Stimulated activated CD4-positive, alpha-beta T cell treated with anti-CD3 and anti-CD28 coated beads, TNF-alpha, amount 100 ng/mL, for 1 hour (primary cell): Measurements from ENCODE around the gene FLT1.
A peak's percentile ranks its signal among the peaks of the same experiment; 100 is the strongest.

ENCODE experiments used
- DNase-seq, 3 donors: peaks; one replicate each; pipeline ENCODE4 v3.0.0-alpha.2; 2020; ENCODE audit warnings: low read depth in 3 of 3, low spot score in 1 of 3

The FLT1 gene

DNA sequence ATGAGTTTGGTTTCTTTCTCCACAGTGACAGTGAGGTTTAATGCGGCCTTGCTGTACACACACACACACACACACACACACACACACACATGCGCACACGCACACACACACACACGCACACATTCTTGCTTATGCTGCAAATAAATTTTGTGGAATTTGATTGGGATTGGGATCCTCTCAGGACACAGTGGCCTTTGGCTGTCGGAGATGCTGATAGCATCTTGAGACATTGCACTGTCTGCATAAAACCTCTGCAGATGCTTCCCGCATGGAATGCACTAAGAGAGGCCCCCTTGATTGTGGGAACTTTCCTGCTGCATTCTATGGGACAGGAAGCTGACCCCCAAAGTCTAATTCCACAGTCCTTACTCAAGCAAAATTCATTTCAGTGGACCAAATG is 145.6 kb downstream of the FLT1 start:
- DNase-seq = no peak

DNA sequence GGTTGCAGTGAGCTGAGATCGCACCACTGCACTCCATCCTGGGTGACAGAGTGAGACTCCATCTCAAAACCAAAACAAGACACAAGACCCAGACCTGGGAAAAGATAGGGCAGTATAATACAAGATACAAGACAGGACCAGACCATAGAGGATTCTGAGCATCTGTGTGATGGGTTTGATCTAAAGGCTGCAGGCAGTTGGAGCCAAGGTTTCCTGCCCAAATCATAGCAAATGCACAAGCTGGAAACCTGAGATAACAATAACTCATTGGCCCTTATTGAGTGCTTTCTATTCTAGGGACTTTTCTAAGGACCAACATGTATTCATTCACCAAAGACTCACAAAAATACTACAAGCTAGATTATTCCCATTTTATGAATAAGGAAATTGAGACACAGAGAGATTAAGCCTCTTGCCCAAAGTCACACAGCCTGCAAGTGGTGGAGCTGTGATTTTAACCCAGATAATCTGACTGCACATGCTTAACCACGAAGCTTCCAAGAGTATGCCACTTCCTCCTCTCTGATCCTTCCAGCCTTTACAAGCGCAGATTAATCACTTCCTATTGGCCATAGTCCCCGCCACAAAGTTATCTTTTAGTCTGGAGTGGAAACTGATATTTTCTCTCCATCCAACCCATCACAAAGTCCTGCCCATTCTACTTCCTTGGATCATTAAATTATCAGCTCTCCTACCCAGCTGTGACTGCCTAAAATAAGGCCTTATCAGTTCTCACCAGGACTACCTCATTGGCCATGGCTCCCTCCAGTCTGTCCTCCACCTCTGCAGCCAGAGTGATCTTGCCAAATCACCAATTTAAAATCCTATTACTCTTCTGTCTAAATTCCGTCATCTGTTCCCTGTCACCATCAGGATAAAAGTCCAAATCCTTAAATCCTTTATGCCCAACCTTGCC is 147.2 kb downstream of the FLT1 start:
- no peak for DNase-seq

DNA sequence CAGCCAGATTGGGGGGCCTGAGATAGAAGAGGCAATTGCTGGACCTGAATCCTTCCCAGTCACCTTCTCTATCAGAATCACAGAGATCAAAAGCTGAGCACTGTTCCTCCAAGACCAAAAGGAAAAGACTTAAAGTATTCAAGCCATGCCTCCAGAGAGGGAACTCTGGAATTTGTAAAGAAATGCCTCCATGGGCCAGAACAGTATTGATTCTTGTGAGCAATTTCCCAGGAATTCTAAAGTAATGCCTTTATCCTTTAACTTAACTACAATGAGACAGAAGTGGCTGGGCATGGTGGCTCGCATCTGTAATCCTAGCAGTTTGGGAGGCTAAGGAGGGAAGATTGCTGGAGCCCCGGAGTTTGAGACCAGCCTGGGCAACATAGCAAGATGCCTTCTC is 148.8 kb downstream of the FLT1 start:
- no peak for DNase-seq

DNA sequence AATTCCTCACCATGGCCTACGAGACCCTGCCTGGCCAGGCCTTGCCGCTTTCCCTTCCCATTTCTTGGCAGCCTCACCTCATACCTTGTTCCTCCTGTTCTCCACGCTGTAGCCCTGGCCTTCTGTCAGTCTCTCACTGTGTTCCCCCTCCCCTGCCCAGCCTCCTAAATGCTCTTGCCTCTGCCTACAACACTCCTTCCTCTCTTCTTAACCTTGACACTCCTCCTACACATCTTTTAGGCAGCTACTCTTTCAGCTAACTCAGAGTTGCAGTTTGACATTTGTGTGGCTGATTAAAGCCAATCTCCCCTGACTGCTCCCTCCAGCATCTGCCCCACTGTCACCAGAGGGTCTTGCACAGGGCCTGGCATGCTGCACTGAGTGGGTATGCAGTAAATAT is 150.8 kb downstream of the FLT1 start:
- DNase-seq = no peak

DNA sequence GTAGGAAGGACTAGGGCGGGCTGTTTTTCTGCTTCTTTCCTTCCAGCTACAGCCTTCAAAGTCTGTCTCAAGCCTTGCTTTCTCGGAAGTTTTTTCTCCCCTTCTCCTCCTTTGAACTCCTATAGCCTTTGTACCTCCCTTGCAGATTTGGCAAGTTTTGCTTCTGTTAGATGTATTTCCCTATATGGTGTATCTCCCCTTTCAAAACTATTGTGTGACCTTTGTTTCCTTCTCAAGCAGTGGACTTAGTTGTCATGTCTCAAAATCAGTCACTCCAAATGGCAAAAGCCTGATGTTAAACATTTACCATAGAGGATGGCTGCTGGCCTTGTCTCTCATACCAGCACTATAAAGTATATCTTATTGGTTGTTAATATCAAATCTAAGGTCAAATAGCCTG is 152.7 kb downstream of the FLT1 start:
- no peak for DNase-seq

DNA sequence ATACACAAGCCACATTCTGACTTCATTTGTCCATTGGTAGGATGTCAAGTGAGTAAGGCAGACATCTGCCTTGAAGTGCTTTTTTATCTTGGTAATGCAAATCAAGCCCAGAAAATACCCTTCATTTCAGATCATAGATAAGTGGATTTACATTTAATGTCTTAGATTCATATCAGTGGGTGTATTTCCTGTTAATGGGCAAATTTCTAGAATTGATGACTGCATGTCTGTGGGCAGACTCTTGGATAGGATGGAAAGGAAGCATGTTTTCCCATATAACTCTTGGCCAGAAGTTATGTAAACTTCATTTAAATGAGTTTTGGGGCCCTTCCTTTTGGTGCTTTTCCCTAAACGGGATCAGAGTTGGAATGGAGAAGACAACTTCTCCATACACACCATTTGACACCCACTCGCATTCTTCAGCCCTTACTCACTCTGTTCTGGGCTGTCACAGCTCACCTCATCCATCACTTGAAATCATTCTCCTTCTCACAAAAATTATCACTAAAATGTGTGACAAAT is 154.6 kb downstream of the FLT1 start:
- DNase-seq = no peak

DNA sequence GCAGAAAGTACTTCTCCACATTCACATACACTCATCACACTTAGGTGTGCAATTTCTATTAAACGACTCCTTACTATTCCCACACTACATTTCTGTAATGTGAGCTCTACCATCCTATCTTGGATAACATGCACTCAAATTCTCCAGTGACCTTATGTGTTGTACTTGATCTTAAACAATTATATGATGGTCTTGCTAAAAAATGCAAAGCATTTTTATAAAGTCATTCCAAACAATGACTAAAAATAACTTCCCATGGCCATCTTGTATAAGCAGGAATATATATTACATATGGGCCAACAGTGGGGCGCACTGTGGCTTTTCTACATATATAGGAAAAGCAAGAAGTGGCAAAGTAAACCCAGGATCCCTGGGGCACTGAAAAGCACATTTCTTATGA is 155.5 kb downstream of the FLT1 start:
- DNase-seq = no peak

DNA sequence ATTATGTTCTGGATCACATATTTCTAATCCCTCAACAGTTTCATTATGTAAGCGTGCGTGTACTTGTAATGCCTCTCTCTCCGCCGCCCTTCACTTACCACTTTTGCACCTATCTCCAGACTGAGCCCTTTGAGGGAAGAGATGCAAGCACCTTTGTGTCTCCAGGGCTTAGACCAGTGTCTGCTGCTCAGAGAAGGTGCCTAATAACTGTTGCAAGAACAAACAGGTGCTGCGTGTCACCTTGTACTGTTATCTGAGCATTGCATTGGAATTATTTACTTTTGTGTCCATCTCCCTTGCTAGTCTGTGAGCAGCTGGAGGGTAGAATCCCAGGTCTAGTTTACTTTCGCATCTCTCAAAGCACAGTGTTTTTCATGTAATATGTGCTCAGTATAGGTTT is 156.2 kb downstream of the FLT1 start:
- DNase-seq = no peak

DNA sequence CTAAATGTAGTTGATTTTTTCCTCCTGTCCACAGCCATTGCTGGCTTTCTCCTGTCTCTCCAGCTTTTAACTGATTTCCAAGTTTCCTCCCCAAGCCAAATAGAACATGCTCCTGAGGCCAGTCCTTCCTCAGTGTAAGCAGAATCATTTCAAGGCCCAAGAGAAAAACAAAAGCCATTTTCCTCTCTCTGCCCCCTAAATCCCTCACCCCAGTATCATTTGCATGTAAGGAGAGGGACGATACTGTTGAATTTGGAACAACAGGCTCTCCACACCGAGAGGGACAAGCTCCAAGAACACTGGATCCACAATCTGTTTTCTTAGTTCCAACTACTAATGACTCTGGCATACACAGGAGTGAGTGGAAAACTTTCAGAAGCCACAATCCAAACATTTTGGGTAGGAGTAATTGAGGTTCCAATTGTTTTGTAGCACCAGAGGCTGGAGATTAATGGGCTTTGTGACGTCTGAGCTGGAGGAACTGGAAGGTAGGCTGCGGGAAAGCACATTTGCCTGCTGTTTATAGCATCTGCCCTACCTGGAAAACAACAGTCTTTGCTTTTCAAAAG is 156.8 kb downstream of the FLT1 start:
- no peak for DNase-seq

DNA sequence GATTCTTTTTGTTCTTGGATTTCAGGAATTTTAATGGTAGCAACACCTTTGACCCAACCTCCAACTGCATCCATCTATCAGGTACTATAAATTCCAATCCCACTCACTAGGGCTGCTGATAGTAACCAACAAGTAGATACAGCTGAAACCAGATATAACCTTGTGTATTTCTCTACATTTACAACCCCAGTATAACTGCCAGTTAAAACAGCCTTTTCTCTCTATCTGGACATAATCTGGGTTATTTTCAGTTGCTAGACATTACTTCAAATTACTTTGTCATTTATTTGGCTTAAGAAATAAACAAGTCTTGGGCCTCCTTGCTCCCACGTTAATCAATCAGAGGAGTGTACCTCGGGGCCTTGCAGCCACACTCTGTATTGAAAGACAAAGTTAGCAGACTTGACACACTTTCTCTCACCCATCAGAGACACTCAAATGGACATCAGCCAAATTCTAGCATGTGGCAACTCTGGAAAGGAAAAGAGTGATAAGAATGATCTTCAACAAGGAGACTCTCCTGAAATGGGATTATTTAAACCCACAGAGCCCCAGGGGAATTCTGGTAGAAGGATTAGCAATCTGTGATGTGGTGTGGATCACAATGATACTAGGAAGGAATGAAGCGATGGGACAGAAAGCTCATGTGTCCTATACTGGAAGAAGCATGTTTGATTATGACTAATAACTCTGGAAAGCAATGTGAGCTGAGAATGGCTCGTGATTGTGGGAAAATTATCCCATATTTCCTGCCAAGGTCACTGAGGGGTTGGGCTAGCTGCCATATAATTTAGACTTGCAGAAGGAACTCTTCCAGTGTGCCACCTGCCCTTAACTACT is 157.5 kb downstream of the FLT1 start:
- no peak for DNase-seq

DNA sequence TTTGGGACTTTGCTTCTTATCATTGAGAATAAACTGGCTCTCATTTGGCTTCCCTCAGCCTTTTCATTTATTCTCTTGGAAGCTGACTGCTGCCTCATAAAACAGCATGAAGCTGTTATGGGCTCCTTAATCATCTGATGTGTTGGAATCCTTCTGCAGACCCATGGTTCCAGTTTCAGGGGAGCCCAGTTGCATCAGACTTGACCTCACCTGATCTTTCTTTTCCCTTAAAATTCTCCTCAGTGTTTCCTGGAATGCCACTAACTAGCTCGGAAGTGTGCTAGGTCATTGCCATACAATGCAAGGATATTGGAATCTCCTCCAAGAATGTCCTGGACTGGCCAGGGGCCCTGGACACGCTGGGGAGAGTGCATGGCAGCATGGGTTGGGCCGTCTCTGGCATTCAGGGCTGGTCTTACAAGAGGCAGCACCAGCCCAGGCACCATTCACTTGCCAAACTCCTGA is 158.7 kb downstream of the FLT1 start:
- no peak for DNase-seq

DNA sequence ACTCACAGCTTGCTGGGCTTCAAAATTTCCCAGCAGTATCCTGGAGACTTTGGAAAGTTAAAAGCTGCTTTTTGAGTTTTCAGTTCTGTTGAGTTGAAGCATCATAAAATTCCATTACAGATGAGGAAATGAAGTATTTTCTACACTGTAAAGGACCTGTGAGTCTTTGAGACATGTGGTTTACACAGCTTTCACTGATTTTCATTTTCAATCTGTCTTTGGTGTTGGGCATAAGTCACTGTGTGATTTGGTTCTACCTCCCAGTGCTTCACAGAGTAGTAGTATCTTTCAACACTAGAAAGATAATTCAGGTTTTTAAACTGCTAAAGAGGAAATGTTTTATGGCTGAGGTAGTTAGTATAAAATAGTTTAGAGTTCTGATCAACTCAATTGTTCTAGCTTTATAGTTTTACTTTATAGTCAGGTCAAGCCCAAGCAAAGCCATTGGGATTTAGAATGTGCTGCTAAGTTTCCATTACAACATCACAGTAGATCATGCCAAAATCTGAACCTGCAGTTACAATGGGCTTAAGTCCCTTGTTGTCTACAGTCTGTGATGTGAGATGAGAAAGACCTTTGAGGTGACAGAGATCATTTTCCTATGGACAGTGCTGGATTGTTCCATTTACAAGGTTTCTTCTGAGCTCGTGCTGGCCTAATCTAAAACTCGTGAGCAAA is 161.6 kb downstream of the FLT1 start:
- no peak for DNase-seq

DNA sequence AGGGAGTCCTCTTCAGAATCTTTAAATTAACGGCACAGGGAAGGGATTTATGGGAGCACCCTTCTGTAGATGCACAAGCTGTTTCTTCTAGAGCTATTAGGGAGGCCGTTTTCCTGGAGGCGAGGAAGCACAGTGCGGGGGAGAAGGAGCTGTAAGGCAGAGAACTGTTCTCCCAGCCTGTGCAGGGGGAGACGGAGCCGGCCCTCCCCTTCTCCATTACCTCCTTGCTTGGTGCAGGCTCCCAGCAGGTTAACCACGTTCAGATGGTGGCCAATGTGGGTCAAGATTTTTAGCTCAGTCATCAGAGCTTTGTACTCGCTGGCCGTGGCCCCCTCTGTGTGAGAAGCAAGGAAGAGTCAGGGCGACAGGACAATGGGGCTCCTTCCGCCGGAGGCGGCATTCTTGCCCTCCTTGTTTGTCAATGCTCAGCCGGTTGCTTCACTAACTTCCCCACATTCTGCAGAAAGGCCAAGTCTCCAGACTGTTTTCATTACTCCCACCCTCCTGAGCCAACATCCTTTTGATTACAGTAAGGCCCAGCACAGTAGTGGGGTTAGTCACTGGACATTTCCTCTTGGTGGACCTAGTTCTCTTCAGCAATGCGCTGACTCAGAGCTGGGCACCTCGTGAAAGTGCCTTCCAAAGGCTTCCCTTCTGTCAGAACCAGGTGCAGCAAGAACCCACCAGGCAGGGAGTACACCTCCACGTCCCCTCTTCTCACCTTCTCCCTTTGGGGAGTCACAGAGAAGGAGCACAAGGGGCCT is 165.4 kb downstream of the FLT1 start:
- DNase-seq = no peak

DNA sequence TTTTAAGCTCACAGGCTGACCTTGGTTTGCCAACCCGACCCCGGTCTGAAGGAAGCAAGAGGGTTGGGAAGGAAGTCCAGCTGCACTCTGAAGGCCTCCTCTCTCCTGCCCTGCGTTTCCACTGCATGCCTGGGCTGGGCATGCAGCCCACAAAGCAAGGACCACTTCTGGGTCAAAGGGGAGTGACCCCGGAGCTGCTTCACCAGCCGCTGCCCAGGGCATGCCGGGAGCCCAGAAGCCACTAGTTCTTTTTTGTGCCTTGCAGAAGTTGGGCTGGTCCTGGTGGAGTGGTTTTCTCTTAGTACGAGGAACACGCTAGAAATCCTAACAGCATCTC is 166.7 kb downstream of the FLT1 start:
- DNase-seq = no peak

DNA sequence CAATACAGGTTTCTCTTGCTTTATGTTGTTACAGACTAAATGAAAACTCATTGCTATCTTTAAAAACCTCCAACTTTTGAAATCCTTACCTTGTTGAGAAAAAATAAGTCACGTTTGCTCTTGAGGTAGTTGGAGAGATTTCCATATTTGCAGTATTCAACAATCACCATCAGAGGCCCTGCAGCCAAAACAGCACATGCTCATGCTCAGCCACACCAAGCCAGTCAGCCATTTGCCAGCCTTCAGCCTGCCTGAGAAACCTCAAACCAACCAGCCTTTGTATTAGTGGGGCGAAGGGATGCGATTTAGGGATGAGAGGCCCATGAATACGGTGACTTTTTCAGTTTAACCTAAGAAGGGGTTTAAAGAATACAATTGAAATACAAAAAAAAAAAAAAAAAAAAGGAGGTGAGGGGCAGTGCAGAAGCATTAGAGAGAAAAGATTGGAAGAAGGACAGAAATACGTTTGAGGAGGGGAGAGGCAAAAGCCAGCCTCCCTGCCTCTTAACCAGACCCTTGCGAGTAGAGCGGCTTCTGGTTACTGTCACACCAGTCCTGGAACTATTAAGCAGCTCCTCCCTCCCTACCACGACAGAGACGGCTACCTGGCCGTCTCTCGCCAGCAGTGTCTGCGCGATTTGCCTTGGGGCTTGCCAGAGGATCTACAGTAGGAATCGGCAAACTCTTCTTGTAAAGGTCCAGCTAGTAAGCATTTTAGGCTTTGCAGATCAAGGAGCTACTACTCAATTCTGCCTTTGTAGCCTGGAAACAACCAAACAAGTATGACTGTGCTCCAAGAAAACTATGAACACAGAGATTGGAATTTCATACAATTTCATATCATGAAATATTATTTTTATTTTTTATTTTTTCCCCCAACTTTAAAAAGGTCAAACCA is 167.3 kb downstream of the FLT1 start:
- no peak for DNase-seq

DNA sequence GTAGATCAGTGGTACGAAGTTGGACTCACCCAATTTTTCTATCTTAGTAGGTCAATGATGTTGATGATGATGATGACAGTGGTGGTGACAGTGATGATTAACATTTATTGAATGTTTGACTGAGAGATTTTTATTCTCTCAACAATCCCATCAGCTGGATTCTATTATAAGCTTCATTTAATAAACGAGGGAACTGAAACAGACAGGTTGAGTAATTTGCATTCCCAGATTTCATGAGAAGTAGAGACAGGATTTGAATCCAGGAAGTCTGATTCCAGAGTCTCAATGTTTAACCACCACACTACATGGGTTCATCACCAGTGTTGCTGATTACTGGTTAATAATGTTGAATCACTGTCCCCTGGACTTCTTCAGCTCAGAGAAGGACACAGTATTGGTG is 168.9 kb downstream of the FLT1 start:
- DNase-seq = no peak

DNA sequence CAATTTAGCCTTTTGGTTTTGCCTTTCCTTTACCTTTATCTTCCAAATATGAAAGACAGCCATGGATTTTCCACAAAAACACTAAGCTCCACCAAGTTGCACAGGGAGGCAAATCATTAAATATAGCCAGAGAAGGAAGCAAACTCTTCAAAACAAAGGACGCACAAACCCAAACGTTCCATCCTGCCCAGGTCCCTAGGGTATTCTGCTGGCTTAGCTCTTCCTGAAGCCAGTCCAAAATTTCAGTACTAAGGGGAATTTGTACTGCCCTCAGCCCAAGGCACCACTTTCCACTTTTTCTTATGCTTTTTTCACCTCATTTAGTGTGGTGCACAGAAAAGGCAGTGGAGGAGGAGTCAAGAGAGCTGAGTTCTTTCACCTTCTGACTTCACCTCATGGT is 169.9 kb downstream of the FLT1 start:
- DNase-seq = no peak

DNA sequence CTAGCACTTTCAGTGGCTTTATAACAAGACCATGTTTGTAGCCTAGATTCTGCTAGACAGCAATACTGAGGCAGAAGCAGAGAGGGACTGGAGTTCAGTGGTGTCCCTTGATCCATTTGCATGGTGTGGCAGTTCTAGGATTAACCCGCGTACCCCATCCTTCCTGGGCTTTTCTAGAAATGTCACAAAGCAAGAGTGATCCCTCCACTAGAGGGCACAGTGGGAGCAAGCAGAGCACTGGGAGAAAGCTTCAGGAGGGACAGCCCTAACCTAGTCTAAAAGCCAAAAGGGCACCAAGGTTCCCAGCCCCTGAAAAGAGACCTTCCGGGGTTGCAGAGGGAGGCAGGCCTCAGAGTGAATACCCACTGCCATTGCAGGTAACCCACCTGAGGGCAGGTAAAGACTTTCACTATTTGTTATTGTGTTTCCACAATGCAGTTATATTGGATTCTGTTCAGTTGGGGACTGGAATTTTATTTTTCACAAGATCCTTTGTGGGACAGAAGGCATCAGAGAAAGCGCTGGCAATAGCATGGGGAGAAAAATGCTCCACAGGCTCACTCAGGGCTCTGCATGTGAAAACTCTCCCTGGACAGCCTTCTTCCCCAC is 170.6 kb downstream of the FLT1 start:
- peak in 2 of 3 donors; percentile 5 to 14 for DNase-seq
